Measurements from ENCODE around the gene ZNF629. TPM values are rescaled to one million over a fixed set of nuclear protein-coding genes. Genes with fewer than 3 reads are reported as not detected.
A peak's percentile ranks its signal among the peaks of the same experiment; 100 is the strongest.
"Not testable (repeated sequence)": the region's sequence is repeated elsewhere in the genome, so short reads cannot be mapped to it uniquely, and the experiment has no call there.

ZNF629 gene
- total RNA-seq, 4 donors from 2014 or later, result 9.1 to 12.7 (median 10.3) TPM

GRCh38 chr16:30821891-30822290 is 34.9 kb upstream of the ZNF629 start:
- in situ Hi-C loops (cut with MboI; ENCODE audit: low sequenced_read_pairs in 4 of 4) (no loop called here), intact Hi-C loops (cut with DNase I; ENCODE audit: low total_unique reads) (no loop called here)
- TF ChIP-seq POLR2A (IDR thresholded peaks at IDR 0.05) (no peak), CTCF (IDR thresholded peaks at IDR 0.05 in 4 of 5, conservative IDR thresholded peaks at IDR 0.05 in 1 of 5) (no peak)
- H3K27me3 ChIP-seq, result no peaks in the 10 kb centered on the region
- H3K4me3 ChIP-seq, result no peak overlapping the region
- ATAC-seq, result no peak
- no peak overlapping the region for H3K27ac ChIP-seq
- H3K4me1 ChIP-seq, result no peaks in the 10 kb centered on the region
- no peaks in the 10 kb centered on the region for H3K9me3 ChIP-seq
- no peaks in the 10 kb centered on the region for H3K36me3 ChIP-seq
- DNase-seq, result no peak

DNA sequence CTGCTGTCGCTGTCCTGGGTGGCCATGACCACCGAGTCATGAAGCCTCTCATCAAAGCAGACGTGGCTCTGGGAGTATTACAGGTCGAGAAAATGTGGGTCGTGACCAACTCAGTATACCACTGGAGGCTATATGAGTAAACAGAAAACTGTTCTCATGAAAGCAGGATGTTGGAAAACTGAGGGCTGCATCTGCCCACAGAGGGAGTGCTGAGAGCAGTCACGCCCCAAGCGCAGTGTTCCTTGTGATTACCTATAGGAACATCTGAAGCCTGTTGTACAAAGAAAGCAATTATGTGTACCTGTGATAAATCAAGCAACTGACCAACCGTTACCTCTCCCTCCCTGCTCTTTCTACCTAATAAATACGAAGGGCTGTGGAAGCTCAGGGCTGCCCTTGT is 34.4 kb upstream of the ZNF629 start:
- H3K27ac ChIP-seq; ATAC-seq; H3K36me3 ChIP-seq; in situ Hi-C loops (cut with MboI; ENCODE audit: low sequenced_read_pairs in 4 of 4); H3K4me3 ChIP-seq; intact Hi-C loops (cut with DNase I; ENCODE audit: low total_unique reads); H3K27me3 ChIP-seq; DNase-seq; H3K4me1 ChIP-seq; H3K9me3 ChIP-seq: not testable (repeated sequence)

GRCh38 chr16:30820952-30821421 is 34.0 kb upstream of the ZNF629 start:
- Histone ChIP-seq H3K36me3 (no peaks in the 10 kb centered on the region), H3K27ac (no peak overlapping the region), H3K4me3 (no peak overlapping the region), H3K9me3 (no peaks in the 10 kb centered on the region), H3K4me1 (no peaks in the 10 kb centered on the region), H3K27me3 (no peaks in the 10 kb centered on the region)
- intact Hi-C loops (cut with DNase I; ENCODE audit: low total_unique reads) (no loop called here), in situ Hi-C loops (cut with MboI; ENCODE audit: low sequenced_read_pairs in 4 of 4) (no loop called here)
- DNase-seq (no peak), ATAC-seq (no peak)
- no peak for TF ChIP-seq CTCF (IDR thresholded peaks at IDR 0.05 in 4 of 5, conservative IDR thresholded peaks at IDR 0.05 in 1 of 5)
- no peak for TF ChIP-seq POLR2A (IDR thresholded peaks at IDR 0.05)

- Histone ChIP-seq H3K4me1 (no peaks in the 10 kb centered on the region), H3K4me3 (no peak overlapping the region), H3K36me3 (no peaks in the 10 kb centered on the region), H3K27me3 (no peaks in the 10 kb centered on the region), H3K27ac (no peak overlapping the region), H3K9me3 (no peaks in the 10 kb centered on the region)
- DNase-seq (no peak), ATAC-seq (no peak)
- intact Hi-C loops (cut with DNase I; ENCODE audit: low total_unique reads), result no loop called here
- TF ChIP-seq POLR2A (IDR thresholded peaks at IDR 0.05), result no peak
- no peak for TF ChIP-seq CTCF (IDR thresholded peaks at IDR 0.05 in 4 of 5, conservative IDR thresholded peaks at IDR 0.05 in 1 of 5)
- in situ Hi-C loops (cut with MboI; ENCODE audit: low sequenced_read_pairs in 4 of 4), result no loop called here
These were observed 29.8 kb upstream of the ZNF629 start for GRCh38 chr16:30816769-30817168.

DNA sequence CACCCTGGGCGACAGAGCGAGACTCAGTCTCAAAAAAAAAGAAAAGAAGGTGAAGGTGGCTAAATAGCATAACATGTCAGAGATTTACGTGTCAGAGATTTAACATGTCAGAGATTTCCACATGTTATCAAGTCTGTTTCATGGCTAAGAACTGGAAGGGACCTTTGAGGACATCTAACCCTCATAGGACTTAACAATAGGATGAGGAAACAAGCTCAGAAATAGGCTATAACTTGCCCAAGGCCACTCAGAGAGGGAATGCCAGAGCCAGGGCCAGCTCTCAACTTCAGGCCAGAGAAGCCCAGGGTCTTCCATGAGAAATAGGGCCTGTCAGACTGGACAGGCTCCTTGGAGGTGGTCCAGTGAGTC is 26.8 kb upstream of the ZNF629 start:
- ATAC-seq (peak; percentile 29 to 73), DNase-seq (no peak)
- H3K4me3 ChIP-seq, result peak overlapping the region; percentile 57 to 67 (median 62)
- H3K9me3 ChIP-seq, result no peaks in the 10 kb centered on the region
- in situ Hi-C loops (cut with MboI; ENCODE audit: low sequenced_read_pairs in 4 of 4) (no loop called here), intact Hi-C loops (cut with DNase I; ENCODE audit: low total_unique reads) (loop anchor here (1.0 to 2.0 kb wide), 3 partner anchors 39 to 115 kb away; partner anchors contain the start of genes PHKG2 and SRCAP)
- H3K4me1 ChIP-seq, result no peaks in the 10 kb centered on the region
- TF ChIP-seq POLR2A (IDR thresholded peaks at IDR 0.05) (no peak), CTCF (IDR thresholded peaks at IDR 0.05 in 4 of 5, conservative IDR thresholded peaks at IDR 0.05 in 1 of 5) (no peak)
- H3K27ac ChIP-seq, result peak overlapping the region; percentile 70 to 87 (median 78)
- H3K27me3 ChIP-seq, result no peaks in the 10 kb centered on the region
- no peaks in the 10 kb centered on the region for H3K36me3 ChIP-seq

GRCh38 chr16:30809675-30810074 is 22.7 kb upstream of the ZNF629 start:
- DNase-seq; intact Hi-C loops (cut with DNase I; ENCODE audit: low total_unique reads); H3K36me3 ChIP-seq; ATAC-seq; H3K27me3 ChIP-seq; H3K4me3 ChIP-seq; H3K9me3 ChIP-seq; in situ Hi-C loops (cut with MboI; ENCODE audit: low sequenced_read_pairs in 4 of 4); H3K27ac ChIP-seq: not testable (repeated sequence)
- peaks cover 14 to 17% of the 10 kb centered on the region in 2 donors for H3K4me1 ChIP-seq

DNA sequence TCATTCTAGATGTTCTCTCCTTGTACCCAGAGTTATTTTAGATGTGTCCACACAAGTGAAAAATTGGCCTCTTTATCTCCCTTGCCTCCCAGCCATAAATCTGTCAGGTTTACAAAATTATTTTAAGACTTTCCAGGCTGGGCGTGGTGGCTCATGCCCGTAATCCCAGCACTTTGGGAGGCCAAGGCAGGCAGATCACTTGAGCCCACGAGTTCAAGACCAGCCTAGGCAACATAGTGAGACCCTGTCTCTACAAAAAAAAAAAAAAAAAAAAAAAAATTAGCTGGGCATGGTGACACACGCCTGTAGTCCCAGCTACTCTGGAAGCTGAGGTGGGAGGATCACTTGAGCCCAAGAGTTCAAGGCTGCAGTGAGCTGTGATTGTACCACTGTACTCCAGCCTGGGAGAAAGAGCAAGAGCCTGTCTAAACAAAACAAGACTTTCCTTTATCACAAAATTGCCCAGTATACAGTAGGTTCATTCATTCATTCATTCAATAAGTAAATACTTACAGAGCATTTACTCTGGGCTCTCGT is 22.0 kb upstream of the ZNF629 start:
- peaks cover 14 to 17% of the 10 kb centered on the region in 2 donors for H3K4me1 ChIP-seq
- peak overlapping the region in 1 of 4 donors; percentile 60 for H3K27ac ChIP-seq
- H3K36me3 ChIP-seq; H3K4me3 ChIP-seq; in situ Hi-C loops (cut with MboI; ENCODE audit: low sequenced_read_pairs in 4 of 4); DNase-seq; intact Hi-C loops (cut with DNase I; ENCODE audit: low total_unique reads); H3K27me3 ChIP-seq; H3K9me3 ChIP-seq: not testable (repeated sequence)
- ATAC-seq, result peak in 1 of 2 donors; percentile 15

All from gastrocnemius medialis (tissue), 4 donors.